ENCODE data around the gene PPL.
A peak's percentile ranks its signal among the peaks of the same experiment; 100 is the strongest.

Gene PPL

DNA sequence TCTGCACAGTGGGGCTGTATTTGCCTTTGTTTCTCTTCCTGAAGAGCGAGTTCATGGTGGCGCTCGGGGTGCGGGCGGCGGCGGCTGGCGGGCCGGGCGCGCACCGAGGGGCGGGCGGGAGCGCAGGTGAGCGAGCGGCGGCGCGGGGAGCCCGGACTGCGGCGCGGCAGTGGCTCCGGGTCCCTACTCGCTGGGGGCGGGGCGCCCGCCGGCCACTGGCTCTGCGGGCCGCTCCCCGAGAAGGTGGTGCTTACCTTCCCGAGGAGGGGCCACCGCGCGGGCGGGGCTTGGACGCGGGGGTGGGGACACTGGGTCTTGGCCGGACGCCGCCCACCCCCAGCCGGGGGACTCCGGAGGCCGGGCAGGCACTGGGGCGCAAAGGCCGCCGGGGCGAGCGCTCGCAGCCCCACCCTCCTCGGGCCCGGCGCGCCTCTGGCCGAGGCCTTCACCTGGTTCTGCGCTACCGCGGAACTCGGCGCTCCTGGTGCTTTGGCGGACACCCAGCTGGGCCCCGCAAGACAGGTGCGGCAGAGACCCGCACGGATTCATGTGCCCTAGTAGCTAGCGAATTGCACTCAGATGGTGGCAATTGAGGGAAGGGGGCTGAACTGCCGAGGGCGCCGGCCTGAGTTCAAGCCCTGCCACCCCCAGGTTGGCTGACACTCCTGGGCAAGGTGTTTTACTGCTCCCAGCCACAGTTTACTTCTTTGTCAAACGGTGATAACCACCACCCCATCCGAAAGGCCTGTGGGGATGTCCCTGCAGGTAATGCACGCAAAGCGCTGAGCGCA, at the start of gene PPL:
Gene PPL, minus strand, starts transcription at position 158 of the 791 bp plus-strand sequence. Its CDS starts 103 bp downstream, at position 55.
- peak within 1 kb of the TSS; percentile 40 for H3K4me3 ChIP-seq (replicated peaks; ENCODE audit: low read depth, low read length)
- no peak for DNase-seq (ENCODE audit: low read depth)
- TF ChIP-seq CTCF (IDR thresholded peaks at IDR 0.05; ENCODE audit: low read length, missing control alignments): no peak

DNA sequence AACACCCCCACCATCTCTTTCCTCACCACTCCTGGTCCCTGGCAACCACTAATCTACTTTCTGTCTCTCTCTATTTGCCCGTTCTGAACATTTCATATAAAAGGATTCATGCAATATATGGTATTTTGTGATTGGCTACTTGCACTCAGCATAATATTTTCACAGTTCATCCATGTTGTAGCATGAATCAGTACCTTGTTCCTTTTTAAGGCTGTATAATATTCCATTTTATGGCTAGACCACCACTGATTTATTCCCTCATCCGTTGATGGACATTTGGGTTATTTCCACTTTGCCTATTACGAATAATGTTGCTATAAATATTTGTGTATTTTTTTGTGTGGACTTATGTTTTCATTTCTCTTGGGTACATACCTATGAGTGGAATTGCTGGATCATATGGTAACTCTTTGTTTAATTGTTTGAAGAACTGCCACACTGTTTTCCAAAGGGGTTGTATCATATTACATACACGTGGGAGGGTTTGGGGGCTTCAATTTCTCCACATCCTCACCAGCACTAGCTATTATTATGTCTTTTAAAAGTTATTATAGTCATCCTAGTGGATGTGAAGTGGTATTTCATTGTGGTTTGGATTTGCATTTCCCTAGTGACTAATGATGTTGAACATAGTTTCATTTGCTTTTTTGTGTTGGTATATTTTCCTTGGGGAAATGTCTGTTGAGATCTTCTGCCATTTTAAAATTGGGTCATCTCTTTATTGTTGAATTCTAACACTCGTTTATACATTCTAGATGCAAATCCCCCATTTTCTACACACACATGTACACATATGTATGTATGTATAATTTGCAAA, 47.4 kb upstream of the PPL start:
- TF ChIP-seq CTCF (IDR thresholded peaks at IDR 0.05; ENCODE audit: low read length, missing control alignments): no peak
- no peak overlapping the region for H3K4me3 ChIP-seq (replicated peaks; ENCODE audit: low read depth, low read length)
- no peak for DNase-seq (ENCODE audit: low read depth)

GRCh38 chr16:4982056-4982867, 45.3 kb upstream of the PPL start:
- DNase-seq (ENCODE audit: low read depth): no peak
- H3K4me3 ChIP-seq (replicated peaks; ENCODE audit: low read depth, low read length): no peak overlapping the region
- no peak for TF ChIP-seq CTCF (IDR thresholded peaks at IDR 0.05; ENCODE audit: low read length, missing control alignments)

GRCh38 chr16:4981473-4981872, 44.5 kb upstream of the PPL start:
- TF ChIP-seq CTCF (IDR thresholded peaks at IDR 0.05; ENCODE audit: low read length, missing control alignments): no peak
- no peak for DNase-seq (ENCODE audit: low read depth)
- H3K4me3 ChIP-seq (replicated peaks; ENCODE audit: low read depth, low read length): no peak overlapping the region

DNA sequence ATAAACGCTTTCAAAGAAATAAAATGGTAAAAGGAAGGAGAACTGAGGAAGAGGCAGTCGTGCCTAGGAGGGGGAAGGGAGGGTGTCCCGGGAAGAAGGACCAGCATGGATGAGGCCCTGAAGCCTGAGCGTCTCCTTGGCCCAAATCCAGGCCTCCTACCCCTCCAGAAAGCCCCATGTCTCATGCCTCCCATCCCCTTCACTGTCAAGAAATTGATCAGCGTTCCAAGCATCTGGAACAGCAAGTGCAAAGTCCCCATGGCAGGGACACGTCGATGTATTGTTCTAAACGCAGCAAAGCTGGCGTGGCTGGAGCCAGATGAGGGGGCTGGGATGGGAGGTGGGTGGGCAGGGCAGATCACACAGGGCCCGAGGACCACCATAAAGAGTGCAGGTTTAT, 43.7 kb upstream of the PPL start:
- H3K4me3 ChIP-seq (replicated peaks; ENCODE audit: low read depth, low read length): no peak overlapping the region
- TF ChIP-seq CTCF (IDR thresholded peaks at IDR 0.05; ENCODE audit: low read length, missing control alignments): no peak
- DNase-seq (ENCODE audit: low read depth): no peak

- no peak overlapping the region for H3K4me3 ChIP-seq (replicated peaks; ENCODE audit: low read depth, low read length)
- TF ChIP-seq CTCF (IDR thresholded peaks at IDR 0.05; ENCODE audit: low read length, missing control alignments): no peak
- no peak for DNase-seq (ENCODE audit: low read depth)
Observed at GRCh38 chr16:4979736-4980660, 43.0 kb upstream of the PPL start.

Data from fibroblast of pulmonary artery (primary cell).